Stimulated activated CD4-positive, alpha-beta T cell treated with anti-CD3 and anti-CD28 coated beads, Interleukin-12 subunit alpha, Interleukin-12 subunit beta, amount 100 ng/mL, for 4 hours (primary cell): ENCODE data around the gene ADAMTS10.
"Not testable (repeated sequence)": the region's sequence is repeated elsewhere in the genome, so short reads cannot be mapped to it uniquely, and the experiment has no call there.

ENCODE experiments used
- DNase-seq: peaks from one replicate; pipeline ENCODE4 v3.0.0-alpha.2; 2020

ADAMTS10 gene

DNA sequence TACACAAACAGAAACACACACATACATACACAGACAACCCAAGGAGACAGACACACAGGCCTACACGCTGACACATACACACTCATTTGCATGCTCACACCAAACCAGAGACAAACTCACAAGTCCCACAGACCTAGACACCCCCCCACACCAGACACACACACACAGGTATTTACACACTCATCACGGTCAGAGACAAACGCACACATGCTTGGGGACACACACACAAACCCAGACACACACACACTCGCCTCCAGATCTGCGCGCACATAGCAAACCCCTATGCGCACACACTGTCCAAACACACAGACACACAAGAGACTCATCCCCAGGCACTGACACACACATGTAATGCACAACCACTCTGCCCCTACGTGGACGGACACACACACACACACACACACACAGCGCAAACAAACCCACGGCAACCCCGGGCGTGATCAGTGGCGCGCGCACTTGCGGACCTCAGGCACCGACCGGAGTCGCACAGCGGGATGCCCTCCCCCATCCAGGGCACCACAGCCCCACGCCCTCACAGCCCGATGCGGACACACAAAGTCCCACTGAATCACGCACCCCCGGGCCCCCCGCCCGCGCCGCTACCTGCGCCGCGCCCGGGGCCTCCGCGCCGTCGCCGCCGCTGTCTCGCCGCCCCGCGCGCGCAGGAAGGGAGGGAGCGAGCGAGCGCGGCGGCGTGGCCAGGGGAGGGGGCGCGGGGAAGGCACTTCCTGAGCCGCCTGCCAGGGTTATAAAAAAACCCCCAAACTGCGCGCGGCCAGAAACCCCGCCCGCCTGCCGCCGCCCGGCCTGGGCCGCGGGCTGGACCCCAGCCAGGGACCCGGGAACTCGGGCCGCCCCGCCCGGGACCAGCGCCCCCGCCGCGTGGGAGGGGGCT, at the start of gene ADAMTS10:
TSS of gene ADAMTS10 (minus strand) at position 675 of the 895 bp plus-strand sequence. CDS start 5,005 bp downstream, outside the sequence.
- peak; percentile 31 for DNase-seq

DNA sequence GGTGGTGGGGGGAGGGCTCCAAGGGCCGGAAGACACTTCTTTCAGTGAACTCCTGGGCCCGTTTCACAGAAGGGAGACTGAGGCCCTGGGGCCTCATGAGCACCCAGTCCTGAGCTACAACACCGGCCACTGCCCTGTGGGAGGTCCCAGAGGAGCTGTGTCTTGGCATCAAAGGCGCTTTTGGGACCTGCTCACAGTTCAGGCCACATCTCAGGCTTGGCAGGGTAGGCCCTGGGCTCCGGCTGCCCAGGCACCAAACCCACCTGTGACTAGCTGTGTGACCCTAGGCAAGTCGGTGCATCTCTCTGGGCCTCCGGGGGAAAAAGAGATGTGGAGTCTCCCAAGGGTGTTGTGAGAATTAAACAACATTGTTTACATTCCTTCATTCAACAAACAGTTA, 49.4 kb upstream of the ADAMTS10 start:
- DNase-seq: no peak

DNA sequence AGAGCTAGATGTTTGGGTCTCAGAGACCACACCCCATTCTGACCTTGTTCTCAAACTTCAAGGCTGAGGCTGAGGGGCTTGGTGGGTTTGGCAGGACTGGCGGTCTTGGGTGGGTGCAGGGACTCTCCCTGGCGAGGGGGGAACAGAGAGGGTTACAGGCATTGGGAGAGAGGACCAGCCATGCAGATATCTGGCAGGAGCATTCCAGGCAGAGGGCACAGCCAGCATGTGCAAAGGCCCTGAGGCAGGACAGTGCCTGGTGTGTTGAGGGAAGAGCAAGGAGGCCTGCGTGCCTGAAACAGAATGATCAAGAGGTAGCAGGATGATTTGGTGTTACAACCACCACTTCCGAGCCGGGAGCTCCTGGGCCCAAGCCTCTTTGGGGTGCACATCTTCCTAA, 47.4 kb upstream of the ADAMTS10 start:
- no peak for DNase-seq

DNA sequence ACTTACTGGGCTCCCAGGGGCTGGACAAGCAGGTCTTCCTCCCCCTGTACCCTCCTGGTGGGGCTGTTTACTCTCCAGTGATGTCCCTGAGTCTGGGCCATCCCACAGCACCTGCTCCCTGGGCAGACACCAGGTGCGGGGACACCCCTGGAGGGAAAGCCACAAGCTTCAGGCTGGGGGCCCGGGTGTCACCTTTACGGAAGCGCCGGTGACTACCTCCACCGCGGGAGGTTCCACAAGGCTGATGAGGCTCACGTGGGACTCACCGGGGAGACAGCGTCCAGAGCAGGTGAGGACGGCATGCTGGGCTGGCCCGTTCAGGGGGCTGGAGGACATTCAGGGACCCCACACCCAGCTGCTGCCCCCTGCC, 44.8 kb upstream of the ADAMTS10 start:
- peak; percentile 8 for DNase-seq

DNA sequence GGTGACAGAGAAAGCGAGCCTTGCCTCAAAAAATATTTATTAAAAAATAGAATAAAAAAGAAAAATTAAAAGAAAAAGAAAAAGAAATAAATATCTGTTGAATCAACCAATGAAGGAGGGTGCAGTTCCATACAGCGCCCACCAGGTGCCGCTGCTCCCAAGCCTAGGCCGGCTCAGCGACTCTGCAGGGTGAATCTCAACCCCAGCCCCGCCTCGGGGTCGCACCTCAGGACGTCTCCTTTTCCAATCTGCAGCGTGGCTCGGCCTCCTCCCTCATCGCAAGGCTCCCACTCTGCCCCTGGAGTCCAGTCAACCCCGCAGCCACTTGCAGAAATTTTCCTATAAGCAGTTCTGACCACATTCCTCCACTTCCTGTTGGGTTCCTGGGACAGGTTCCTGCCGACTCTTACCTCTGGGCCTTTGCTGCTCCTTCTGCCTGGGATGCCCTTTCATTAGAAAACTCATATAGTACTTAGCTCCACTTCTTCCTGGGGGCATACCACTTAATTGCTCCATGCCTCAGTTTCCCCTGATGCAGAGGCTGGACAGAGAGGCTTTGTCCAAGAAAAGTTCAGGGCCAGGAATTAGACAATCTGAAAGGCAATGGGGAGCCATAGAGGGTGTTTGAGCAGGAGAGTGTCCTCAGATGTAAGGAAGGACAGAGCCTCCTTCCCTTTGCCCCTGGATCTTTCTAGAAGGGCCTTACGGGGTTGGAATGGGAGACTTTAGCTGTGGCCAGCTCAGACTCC, 44.2 kb upstream of the ADAMTS10 start:
- peak; percentile 70 for DNase-seq

DNA sequence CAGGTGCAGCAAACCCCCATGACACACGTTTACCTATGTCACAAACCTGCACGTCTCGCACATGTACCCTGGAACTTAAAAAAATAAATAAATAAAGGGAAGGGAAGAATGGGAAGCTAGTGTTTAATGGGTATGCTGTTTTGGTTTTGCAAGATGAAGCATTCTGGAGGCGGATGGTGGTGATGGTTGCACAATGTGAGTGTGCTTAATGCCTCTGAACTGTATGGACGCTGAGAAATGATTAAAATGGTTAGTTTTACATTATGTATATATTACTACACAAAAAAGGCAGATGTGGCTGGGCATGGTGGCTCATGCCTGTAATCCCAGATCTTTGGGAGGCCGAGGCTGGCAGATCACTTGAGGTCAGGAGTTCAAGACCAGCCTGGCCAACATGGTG, 37.7 kb upstream of the ADAMTS10 start:
- DNase-seq: no peak

DNA sequence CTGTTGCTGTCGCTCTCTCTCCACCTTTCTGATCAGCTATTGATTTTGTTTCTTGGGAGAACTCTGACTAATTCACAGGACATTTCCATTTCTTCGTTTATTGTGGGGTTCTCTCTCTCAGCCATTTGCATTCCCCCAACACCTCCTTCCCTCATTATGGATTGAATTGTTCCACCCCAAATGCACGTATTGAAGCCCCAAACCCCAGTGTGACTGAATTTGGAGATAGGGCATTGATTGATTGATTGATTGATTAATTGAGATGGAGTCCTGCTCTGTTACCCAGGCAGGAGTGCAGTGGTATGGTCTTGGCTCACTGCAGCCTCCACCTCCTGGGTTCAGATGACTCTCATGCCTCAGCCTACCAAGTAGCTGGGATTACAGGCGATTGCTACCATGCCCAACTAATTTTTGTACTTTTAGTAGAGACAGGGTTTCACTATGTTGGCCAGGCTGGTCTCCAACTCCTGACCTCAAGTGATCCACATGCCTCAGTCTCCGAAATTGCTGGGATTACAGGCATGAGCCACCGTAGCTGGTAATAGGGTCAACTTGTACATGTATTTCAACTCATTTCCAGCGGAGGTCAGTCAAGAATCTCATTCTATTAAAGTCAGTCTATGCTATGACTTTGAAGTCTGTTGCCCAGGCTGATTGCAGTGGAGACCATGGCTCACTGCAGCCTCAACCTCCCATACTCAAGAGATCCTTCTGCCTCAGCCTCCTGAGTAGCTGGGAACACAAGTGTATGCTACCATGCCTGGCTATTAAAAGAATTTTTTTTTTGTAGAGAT, 33.5 kb upstream of the ADAMTS10 start:
- DNase-seq: no peak

DNA sequence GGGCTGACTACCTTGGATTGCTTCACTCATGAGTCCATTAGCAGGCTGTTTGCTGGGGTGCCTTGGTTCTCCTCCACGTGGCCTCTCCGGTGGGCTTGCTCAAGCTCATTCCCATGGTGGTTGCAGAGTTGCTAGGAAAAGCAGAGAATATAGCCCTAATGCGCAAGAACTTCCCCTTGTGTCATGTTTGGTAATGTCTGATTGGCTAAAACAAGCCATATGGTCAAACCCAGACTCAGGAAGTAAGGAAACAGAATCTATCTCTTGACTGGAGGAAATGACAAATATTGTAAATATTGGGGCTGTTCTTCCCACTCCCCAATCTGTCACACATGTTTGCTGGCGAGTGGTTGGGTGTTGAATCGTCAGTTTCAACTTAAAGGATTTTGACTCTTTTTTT, 32.0 kb upstream of the ADAMTS10 start:
- no peak for DNase-seq

DNA sequence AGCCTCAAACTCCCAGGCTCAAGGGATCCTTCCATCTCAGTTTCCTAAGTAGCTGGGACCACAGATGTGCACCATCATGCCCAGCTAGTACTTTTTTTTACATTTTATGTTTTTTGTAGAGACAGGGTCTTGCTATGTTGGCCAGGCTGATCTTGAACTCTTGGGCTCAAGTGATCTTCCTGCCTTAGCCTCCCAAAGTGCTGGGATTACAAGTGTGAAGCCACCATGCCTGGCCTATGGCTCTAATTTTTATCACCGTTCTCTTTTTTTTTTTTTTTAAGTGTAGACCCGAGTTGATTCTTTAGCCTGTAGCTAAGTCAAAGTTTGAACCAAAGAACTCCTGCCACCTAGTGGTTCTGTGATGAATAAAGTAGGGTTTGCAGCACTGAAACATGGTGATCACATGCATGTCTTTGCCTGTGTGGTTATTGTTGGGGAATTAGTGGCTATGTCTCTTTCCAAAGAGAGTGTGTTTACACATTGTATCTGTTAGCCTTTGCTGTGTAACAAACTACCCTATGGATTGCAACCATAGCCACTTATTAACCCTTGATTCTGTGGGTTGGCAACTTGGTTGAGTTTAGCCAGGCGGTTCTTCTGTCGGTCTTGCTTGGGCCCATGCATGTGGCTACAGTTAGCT, 31.5 kb upstream of the ADAMTS10 start:
- no peak for DNase-seq

DNA sequence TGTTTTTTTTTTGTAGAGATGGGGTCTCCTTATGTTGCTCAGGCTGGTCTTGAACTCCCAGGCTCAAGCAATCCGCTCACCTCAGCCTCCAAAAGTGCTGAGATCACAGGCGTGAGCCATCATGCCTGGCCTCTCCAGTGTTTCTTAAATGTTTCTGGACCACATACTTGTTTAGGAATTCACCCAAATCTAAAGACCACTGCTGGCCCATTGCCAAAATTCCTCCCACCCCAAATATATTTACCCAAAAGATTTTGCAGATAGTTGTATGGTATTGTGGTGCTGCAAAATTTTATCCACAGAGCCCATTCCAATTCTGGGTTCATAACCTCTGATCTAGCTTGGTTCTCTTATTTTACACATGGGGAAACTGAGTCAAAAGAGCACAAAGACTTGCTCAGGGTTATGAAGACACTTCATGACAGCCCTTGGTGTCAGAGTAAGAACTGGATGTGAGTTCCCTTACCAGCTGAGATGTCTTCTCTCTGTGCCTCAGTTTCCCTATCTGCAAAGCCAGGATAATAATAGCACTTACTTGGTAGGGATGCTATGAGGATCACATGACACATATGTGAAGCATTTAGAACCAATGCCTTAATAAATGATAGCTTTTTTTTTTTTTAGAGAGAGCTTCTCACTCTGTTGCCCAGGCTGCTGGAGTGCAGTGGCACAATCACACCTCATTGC, 30.8 kb upstream of the ADAMTS10 start:
- no peak for DNase-seq

DNA sequence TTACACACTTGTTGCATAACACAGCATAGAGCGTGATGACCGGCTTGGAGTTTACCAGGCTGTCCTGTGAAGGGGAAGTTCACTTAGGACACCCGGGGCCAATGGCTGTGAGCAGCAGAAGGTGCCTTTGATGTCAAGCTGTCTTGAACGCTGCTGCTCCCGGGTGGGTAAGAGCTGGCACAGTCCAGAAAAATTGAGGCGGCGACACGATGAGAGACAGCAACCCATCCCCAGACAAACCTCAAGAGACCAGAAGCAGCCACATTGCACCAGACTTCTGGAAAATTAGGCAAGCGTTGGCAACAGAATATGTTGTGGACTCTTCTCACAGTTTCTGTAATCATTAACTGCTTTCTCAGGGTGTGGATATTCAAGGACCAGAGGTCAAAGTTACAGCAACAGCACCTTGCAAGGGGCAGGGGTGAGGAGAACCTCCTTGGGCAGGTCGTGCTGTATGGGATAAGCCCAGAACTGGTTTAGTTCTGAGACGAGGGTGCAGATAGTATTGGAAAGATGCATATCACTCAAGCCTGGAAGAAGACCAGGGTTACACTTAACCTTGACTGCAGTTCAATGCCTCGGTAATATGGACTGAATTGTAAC, 30.0 kb upstream of the ADAMTS10 start:
- no peak for DNase-seq

DNA sequence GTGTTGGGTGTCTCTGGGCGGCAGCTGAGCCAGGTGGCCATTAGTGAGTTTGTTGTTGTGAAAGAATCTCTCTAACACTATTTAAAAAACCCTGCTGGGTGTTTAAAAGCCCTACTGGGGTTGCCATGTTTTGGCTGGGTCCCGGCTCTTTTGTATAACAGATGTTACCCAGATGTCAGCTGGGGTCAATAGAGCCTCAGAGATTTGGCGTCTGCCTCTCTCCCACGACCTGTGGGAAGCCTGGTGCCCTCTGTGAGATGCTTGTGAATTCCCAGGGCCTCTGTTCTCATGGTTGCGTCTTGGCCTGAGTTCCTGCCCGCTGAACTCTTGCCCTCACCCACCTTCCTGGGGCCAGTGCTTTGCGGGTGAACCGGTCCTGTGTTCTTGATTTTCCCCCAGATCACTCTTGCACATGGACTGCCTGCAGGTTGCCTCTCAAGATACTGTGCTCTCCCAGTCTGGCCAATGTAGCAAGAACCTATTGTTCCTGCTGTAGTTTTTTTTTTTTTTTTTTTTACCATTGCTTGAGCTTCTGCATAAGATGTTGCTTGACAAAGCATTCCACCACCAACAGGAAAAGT, 29.4 kb upstream of the ADAMTS10 start:
- no peak for DNase-seq

DNA sequence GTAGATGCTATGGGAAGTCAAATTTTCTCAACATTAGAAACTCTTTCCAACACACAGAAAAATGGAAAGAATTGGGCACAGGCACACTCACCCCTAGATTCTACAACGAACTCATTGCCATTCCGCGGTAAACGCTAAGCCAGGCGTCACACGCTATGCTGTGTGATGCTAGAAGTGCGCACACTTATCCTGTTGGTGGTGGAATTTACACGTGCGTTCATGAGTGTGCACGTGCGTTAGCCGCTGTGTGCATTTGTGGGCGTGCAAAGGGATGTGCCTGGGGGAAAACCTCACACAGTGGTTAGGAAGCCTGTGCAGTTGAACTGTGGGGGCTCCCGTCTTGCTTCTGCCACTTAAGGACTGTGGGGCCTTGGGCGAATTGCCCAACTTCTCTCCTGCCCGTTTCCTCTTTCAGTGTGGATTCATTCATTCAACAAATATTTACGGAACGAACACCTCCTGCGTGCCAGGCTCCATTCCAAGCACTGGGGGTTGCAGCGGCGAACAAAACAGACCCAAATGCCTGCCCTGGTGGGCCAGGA, 27.6 kb upstream of the ADAMTS10 start:
- no peak for DNase-seq

DNA sequence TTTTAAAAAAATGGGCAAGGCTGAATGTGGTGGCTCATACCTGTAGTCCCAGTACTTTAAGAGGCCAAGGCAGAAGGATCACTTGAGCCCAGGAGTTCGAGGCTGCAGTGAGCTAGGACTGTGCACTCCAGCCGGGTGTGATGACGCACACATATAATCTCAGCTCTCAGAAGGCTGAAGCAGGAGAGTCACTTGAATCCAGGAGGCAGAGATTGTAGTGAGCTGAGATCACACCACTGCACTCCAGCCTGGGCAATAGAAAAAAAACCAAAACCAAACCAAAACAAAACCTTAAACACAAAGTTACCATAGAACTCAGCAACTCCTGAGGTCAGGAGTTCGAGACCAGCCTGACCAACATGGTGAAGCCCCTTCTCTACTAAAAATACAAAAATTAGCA, 26.6 kb upstream of the ADAMTS10 start:
- not testable (repeated sequence) for DNase-seq

DNA sequence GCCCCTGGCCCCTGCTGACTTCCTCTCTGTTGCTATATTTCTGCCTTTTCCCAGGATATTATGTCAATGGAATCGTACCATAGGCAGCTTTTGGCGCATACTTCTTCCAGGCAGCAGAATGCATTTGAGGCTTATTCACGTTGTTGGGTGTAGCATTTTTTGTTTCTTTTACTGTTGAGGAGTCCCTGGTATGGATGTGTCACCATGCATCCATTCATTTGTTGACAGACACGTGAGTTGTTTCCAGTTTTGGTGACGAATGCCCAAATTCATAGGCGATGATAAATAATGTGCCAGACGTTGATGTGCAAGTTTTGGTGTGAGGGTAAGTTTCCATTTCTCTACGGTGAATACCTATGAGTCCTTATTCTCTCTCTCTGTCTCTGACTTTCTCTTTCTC, 24.9 kb upstream of the ADAMTS10 start:
- DNase-seq: no peak

DNA sequence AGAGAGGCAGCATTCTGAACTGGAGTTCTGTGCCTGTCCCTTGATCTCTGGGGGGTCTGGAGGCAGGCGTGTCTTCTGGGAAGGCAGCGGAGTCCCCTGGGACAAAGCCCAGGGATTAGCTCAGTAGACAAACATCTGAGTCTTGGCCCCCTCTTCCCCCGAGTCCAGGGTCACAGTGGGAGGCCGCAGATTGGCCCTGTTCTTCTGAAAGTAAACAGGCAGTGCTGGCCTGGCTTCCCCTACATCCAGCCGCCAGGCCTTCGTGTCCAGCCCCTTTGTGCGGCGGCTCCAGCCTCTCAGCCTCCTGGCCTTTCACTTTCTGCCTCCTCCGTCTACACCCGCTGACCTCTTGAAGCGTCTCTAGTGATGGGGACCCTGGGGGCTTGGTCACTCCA, 20.9 kb upstream of the ADAMTS10 start:
- DNase-seq: no peak

DNA sequence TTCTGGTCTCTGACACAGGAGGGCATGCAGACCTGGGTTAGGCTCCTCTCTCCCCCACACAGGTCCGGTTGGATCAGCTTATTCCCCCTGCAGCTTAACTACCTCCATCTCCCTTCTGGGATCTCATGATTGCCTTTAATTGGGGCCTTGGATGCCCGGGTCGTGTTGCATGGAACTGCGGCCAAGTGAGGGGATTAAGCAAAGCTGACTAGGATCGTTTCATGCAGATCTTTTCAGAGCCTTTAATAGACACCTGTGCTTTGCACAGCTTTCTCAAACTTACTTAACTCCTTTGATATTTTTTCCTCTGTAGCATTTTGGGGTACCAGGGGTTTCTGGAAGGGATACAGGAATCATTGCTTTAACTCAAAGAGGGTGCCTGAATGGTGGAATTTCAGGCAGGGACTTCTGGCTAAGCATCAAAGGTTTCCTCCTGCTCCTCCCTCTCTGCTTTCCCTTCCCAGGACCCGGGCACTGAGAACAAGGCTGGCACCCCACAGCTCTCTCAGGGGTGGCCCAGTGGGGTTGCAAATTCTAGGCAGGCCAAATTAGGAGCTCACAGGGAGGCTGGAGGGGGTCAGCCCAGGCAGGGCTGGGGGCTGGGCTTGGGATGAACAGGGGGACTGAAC, 20.4 kb upstream of the ADAMTS10 start:
- DNase-seq: no peak

DNA sequence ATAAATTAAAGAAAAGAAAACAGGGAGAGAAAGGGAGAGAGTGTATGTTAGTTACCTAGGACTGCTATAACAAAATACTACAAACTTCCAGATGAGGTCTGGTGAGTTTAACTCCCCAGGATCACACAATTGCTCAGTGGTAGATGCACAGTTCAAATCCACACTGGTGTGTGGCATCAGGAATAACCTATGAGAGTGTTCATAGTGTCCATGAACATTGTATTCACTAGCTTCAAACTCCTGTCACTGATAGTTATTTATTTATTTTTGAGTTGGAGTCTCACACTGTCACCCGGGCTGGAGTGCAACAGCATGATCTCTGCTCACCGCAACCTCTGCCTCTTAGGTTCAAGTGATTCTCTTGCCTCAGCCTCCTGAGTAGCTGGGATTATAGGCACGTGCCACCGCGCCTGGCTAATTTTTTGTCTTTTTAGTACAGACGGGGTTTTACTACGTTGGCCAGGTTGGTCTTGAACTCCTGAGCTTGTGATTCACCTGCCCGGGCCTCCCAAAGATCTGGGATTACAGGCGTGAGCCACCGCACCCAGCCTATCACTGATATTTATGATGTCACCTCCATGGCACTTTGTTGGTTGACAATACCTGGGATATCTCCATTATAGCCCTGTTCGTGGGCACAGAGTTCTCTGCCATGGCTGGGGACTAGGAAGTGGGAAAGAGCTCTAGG, 19.6 kb upstream of the ADAMTS10 start, which contains the start of gene NFILZ:
TSS of gene NFILZ (plus strand) at position 638 of the 688 bp plus-strand sequence. CDS start 46,133 bp downstream, outside the sequence.
- DNase-seq: no peak

DNA sequence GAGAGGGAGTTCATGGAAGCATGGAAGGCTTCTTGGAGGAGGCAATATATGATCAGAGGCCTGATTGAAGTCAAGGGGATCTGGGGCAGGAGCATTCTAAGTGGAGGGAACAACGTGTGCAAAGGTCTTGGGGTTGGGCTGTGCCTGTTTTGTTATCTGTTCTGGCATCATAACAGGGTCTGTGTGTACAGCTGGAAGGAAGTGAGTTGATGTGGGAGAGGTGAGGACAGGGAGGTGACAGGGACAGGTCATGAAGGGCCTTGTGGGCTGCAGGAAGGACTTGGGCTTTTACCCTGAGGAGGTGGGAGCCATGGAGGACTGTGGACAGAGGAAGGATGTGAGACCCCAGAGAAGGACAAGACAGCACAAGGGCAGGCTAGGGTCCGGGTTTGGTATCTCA, 18.7 kb upstream of the ADAMTS10 start:
- DNase-seq: no peak

DNA sequence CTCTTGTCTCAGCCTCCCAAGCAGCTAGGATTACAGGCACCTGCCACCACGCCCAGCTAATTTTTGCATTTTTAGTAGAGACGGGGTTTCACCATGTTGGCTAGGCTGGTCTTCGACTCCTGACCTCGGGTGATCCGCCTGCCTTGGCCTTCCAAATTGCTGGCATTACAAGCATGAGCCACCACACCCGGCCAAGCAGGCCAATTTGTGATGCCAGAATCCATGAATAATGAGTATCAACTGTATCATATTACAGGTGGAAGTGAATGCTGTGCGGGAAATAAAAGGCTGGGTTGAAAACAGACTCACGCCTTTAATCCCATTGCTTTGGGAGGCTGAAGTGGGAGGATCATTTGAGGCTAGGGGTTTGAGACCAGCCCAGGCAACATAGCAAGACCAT, 16.3 kb upstream of the ADAMTS10 start:
- no peak for DNase-seq
